ENCODE results near the gene NSG1. TPM values are rescaled to one million over a fixed set of nuclear protein-coding genes. Genes with fewer than 3 reads are reported as not detected.

Gene NSG1
- total and polyA plus RNA-seq, 2 of the 8 experiments (the other 6 are each of a cell fraction or from before 2014, with no cell fraction given) = 35.7 to 61.4 TPM

- TF ChIP-seq SIN3A (conservative IDR thresholded peaks at IDR 0.05 in 1 of 2, IDR thresholded peaks at IDR 0.05 in 1 of 2; ENCODE audit: low read depth in 1 of 2, low read length in 2 of 2) = no peak
- TF ChIP-seq SAP30 (IDR thresholded peaks at IDR 0.05; ENCODE audit: insufficient read depth, insufficient replicate concordance, low read length) = no peak
- no peak for TF ChIP-seq SUZ12 (IDR thresholded peaks at IDR 0.05; ENCODE audit: low read length)
- no peak for TF ChIP-seq CREB1 (IDR thresholded peaks at IDR 0.05)
- TF ChIP-seq HDAC2 (IDR thresholded peaks at IDR 0.05; ENCODE audit: borderline replicate concordance in 1 of 2, low read depth in 2 of 2, low read length in 2 of 2) = no peak
- no peak for TF ChIP-seq HDAC6 (IDR thresholded peaks at IDR 0.05; ENCODE audit: low read depth, low read length)
- TF ChIP-seq KDM5A (IDR thresholded peaks at IDR 0.05; ENCODE audit: low read length) = no peak
- TF ChIP-seq EGR1 (IDR thresholded peaks at IDR 0.05; ENCODE audit: borderline replicate concordance, low read depth, low read length) = no peak
Observed at GRCh38 chr4:4415107-4415805, 28.4 kb downstream of the NSG1 start (continued).

Data from H1 (cell line).